ENCODE results near the gene DUS4L. TPM values are rescaled to one million over a fixed set of nuclear protein-coding genes. Genes with fewer than 3 reads are reported as not detected.
A peak's percentile ranks its signal among the peaks of the same experiment; 100 is the strongest.

DUS4L gene
- polyA plus RNA-seq, 2 donors = 3.5 to 4.0 TPM

GRCh38 chr7:107579554-107579884 lies 15.7 kb downstream of the DUS4L start:
- H3K36me3 ChIP-seq (ENCODE audit: control insufficient read depth in 2 of 2, insufficient read depth in 2 of 2, low read length in 1 of 2) = no peaks in the 10 kb centered on the region
- H3K9me3 ChIP-seq (ENCODE audit: control insufficient read depth in 2 of 2, insufficient read depth in 1 of 2, low read depth in 1 of 2, low read length in 1 of 2) = no peaks in the 10 kb centered on the region
- peak overlapping the region; percentile 86 to 90 for H3K27ac ChIP-seq (ENCODE audit: low read depth in 2 of 2, low read length in 1 of 2)
- no peaks in the 10 kb centered on the region for H3K4me1 ChIP-seq (ENCODE audit: control insufficient read depth in 2 of 2, insufficient read depth in 2 of 2, low read length in 1 of 2)
- peak overlapping the region; percentile 71 to 78 for H3K4me3 ChIP-seq (ENCODE audit: low read depth in 1 of 2, low read length in 2 of 2)
- 1 to 2% methylated on average over 9 of the region's 9 CpGs for WGBS, 2 donors
- H3K27me3 ChIP-seq (ENCODE audit: control insufficient read depth in 1 of 2, insufficient read depth in 2 of 2, low read length in 2 of 2) = no peaks in the 10 kb centered on the region

GRCh38 chr7:107579885-107580715 lies 16.3 kb downstream of the DUS4L start, which contains the start of gene BCAP29:
Gene BCAP29 (plus strand): TSS chr7:107580246. CDS start chr7:107580773, 527 bp downstream.
- 0% methylated on average over 62 to 89 of the region's 89 CpGs for WGBS, 2 donors

GRCh38 chr7:107580716-107581383 lies 17.1 kb downstream of the DUS4L start:
- H3K9me3 ChIP-seq (ENCODE audit: control insufficient read depth in 2 of 2, insufficient read depth in 1 of 2, low read depth in 1 of 2, low read length in 1 of 2) = no peaks in the 10 kb centered on the region
- H3K27ac ChIP-seq (ENCODE audit: low read depth in 2 of 2, low read length in 1 of 2) = peak overlapping the region; percentile 86 to 90
- peak overlapping the region; percentile 71 to 78 for H3K4me3 ChIP-seq (ENCODE audit: low read depth in 1 of 2, low read length in 2 of 2)
- H3K4me1 ChIP-seq (ENCODE audit: control insufficient read depth in 2 of 2, insufficient read depth in 2 of 2, low read length in 1 of 2) = no peaks in the 10 kb centered on the region
- H3K27me3 ChIP-seq (ENCODE audit: control insufficient read depth in 1 of 2, insufficient read depth in 2 of 2, low read length in 2 of 2) = no peaks in the 10 kb centered on the region
- H3K36me3 ChIP-seq (ENCODE audit: control insufficient read depth in 2 of 2, insufficient read depth in 2 of 2, low read length in 1 of 2) = no peaks in the 10 kb centered on the region
- WGBS, 2 donors = 25 to 32% methylated on average over 10 of the region's 10 CpGs

More at GRCh38 chr7:107579885-107580715, 16.3 kb downstream of the DUS4L start, which contains the start of gene BCAP29:
- no peaks in the 10 kb centered on the region for H3K27me3 ChIP-seq (ENCODE audit: control insufficient read depth in 1 of 2, insufficient read depth in 2 of 2, low read length in 2 of 2)
- no peaks in the 10 kb centered on the region for H3K9me3 ChIP-seq (ENCODE audit: control insufficient read depth in 2 of 2, insufficient read depth in 1 of 2, low read depth in 1 of 2, low read length in 1 of 2)
- peak within 1 kb of the TSS; percentile 71 to 78 for H3K4me3 ChIP-seq (ENCODE audit: low read depth in 1 of 2, low read length in 2 of 2)
- peak within 1 kb of the TSS; percentile 86 to 90 for H3K27ac ChIP-seq (ENCODE audit: low read depth in 2 of 2, low read length in 1 of 2)
- H3K4me1 ChIP-seq (ENCODE audit: control insufficient read depth in 2 of 2, insufficient read depth in 2 of 2, low read length in 1 of 2) = no peaks in the 10 kb centered on the region
- no peaks in the 10 kb centered on the region for H3K36me3 ChIP-seq (ENCODE audit: control insufficient read depth in 2 of 2, insufficient read depth in 2 of 2, low read length in 1 of 2)

GRCh38 chr7:107581387-107582013 lies 17.7 kb downstream of the DUS4L start:
- no peaks in the 10 kb centered on the region for H3K4me1 ChIP-seq (ENCODE audit: control insufficient read depth in 2 of 2, insufficient read depth in 2 of 2, low read length in 1 of 2)
- no peaks in the 10 kb centered on the region for H3K27me3 ChIP-seq (ENCODE audit: control insufficient read depth in 1 of 2, insufficient read depth in 2 of 2, low read length in 2 of 2)
- no peaks in the 10 kb centered on the region for H3K36me3 ChIP-seq (ENCODE audit: control insufficient read depth in 2 of 2, insufficient read depth in 2 of 2, low read length in 1 of 2)
- WGBS, 2 donors = 48 to 58% methylated on average over 5 of the region's 5 CpGs
- H3K27ac ChIP-seq (ENCODE audit: low read depth in 2 of 2, low read length in 1 of 2) = no peak overlapping the region
- H3K9me3 ChIP-seq (ENCODE audit: control insufficient read depth in 2 of 2, insufficient read depth in 1 of 2, low read depth in 1 of 2, low read length in 1 of 2) = no peaks in the 10 kb centered on the region
- peak overlapping the region in 1 of 2 donors; percentile 71 for H3K4me3 ChIP-seq (ENCODE audit: low read depth in 1 of 2, low read length in 2 of 2)

GRCh38 chr7:107582875-107583274 lies 19.1 kb downstream of the DUS4L start:
- H3K27me3 ChIP-seq (ENCODE audit: control insufficient read depth in 1 of 2, insufficient read depth in 2 of 2, low read length in 2 of 2) = no peaks in the 10 kb centered on the region
- 69 to 72% methylated on average over 2 of the region's 2 CpGs for WGBS, 2 donors
- no peak overlapping the region for H3K27ac ChIP-seq (ENCODE audit: low read depth in 2 of 2, low read length in 1 of 2)
- no peaks in the 10 kb centered on the region for H3K4me1 ChIP-seq (ENCODE audit: control insufficient read depth in 2 of 2, insufficient read depth in 2 of 2, low read length in 1 of 2)
- H3K9me3 ChIP-seq (ENCODE audit: control insufficient read depth in 2 of 2, insufficient read depth in 1 of 2, low read depth in 1 of 2, low read length in 1 of 2) = no peaks in the 10 kb centered on the region
- no peaks in the 10 kb centered on the region for H3K36me3 ChIP-seq (ENCODE audit: control insufficient read depth in 2 of 2, insufficient read depth in 2 of 2, low read length in 1 of 2)
- H3K4me3 ChIP-seq (ENCODE audit: low read depth in 1 of 2, low read length in 2 of 2) = no peak overlapping the region

GRCh38 chr7:107584716-107585115 lies 20.9 kb downstream of the DUS4L start:
- Histone ChIP-seq H3K36me3 (ENCODE audit: control insufficient read depth in 2 of 2, insufficient read depth in 2 of 2, low read length in 1 of 2) (peaks cover 0 to 5% of the 10 kb centered on the region in 2 donors), H3K4me3 (ENCODE audit: low read depth in 1 of 2, low read length in 2 of 2) (no peak overlapping the region), H3K4me1 (ENCODE audit: control insufficient read depth in 2 of 2, insufficient read depth in 2 of 2, low read length in 1 of 2) (no peaks in the 10 kb centered on the region), H3K27ac (ENCODE audit: low read depth in 2 of 2, low read length in 1 of 2) (no peak overlapping the region), H3K9me3 (ENCODE audit: control insufficient read depth in 2 of 2, insufficient read depth in 1 of 2, low read depth in 1 of 2, low read length in 1 of 2) (no peaks in the 10 kb centered on the region), H3K27me3 (ENCODE audit: control insufficient read depth in 1 of 2, insufficient read depth in 2 of 2, low read length in 2 of 2) (no peaks in the 10 kb centered on the region)
- WGBS, 2 donors = 83% methylated on average over 2 of the region's 2 CpGs

- Histone ChIP-seq H3K4me3 (ENCODE audit: low read depth in 1 of 2, low read length in 2 of 2) (no peak overlapping the region), H3K4me1 (ENCODE audit: control insufficient read depth in 2 of 2, insufficient read depth in 2 of 2, low read length in 1 of 2) (no peaks in the 10 kb centered on the region), H3K36me3 (ENCODE audit: control insufficient read depth in 2 of 2, insufficient read depth in 2 of 2, low read length in 1 of 2) (peaks cover 0 to 5% of the 10 kb centered on the region in 2 donors), H3K9me3 (ENCODE audit: control insufficient read depth in 2 of 2, insufficient read depth in 1 of 2, low read depth in 1 of 2, low read length in 1 of 2) (no peaks in the 10 kb centered on the region), H3K27ac (ENCODE audit: low read depth in 2 of 2, low read length in 1 of 2) (no peak overlapping the region), H3K27me3 (ENCODE audit: control insufficient read depth in 1 of 2, insufficient read depth in 2 of 2, low read length in 2 of 2) (no peaks in the 10 kb centered on the region)
- WGBS, 2 donors = 90 to 93% methylated on average over 5 of the region's 5 CpGs
These were observed 24.9 kb downstream of the DUS4L start for GRCh38 chr7:107588529-107589130.

GRCh38 chr7:107591421-107591820 lies 27.6 kb downstream of the DUS4L start:
- WGBS, 2 donors = 81 to 85% methylated on average over 3 of the region's 3 CpGs
- peaks cover 0 to 5% of the 10 kb centered on the region in 2 donors for H3K36me3 ChIP-seq (ENCODE audit: control insufficient read depth in 2 of 2, insufficient read depth in 2 of 2, low read length in 1 of 2)
- H3K27ac ChIP-seq (ENCODE audit: low read depth in 2 of 2, low read length in 1 of 2) = no peak overlapping the region

GRCh38 chr7:107592361-107593024 lies 28.7 kb downstream of the DUS4L start:
- Histone ChIP-seq H3K27me3 (ENCODE audit: control insufficient read depth in 1 of 2, insufficient read depth in 2 of 2, low read length in 2 of 2) (no peaks in the 10 kb centered on the region), H3K4me3 (ENCODE audit: low read depth in 1 of 2, low read length in 2 of 2) (no peak overlapping the region), H3K36me3 (ENCODE audit: control insufficient read depth in 2 of 2, insufficient read depth in 2 of 2, low read length in 1 of 2) (peaks cover 0 to 5% of the 10 kb centered on the region in 2 donors), H3K9me3 (ENCODE audit: control insufficient read depth in 2 of 2, insufficient read depth in 1 of 2, low read depth in 1 of 2, low read length in 1 of 2) (no peaks in the 10 kb centered on the region), H3K4me1 (ENCODE audit: control insufficient read depth in 2 of 2, insufficient read depth in 2 of 2, low read length in 1 of 2) (no peaks in the 10 kb centered on the region), H3K27ac (ENCODE audit: low read depth in 2 of 2, low read length in 1 of 2) (no peak overlapping the region)
- 96 to 99% methylated on average over 5 of the region's 5 CpGs for WGBS, 2 donors

More at GRCh38 chr7:107591421-107591820, 27.6 kb downstream of the DUS4L start:
- no peaks in the 10 kb centered on the region for H3K4me1 ChIP-seq (ENCODE audit: control insufficient read depth in 2 of 2, insufficient read depth in 2 of 2, low read length in 1 of 2)
- H3K4me3 ChIP-seq (ENCODE audit: low read depth in 1 of 2, low read length in 2 of 2) = no peak overlapping the region
- H3K9me3 ChIP-seq (ENCODE audit: control insufficient read depth in 2 of 2, insufficient read depth in 1 of 2, low read depth in 1 of 2, low read length in 1 of 2) = no peaks in the 10 kb centered on the region
- H3K27me3 ChIP-seq (ENCODE audit: control insufficient read depth in 1 of 2, insufficient read depth in 2 of 2, low read length in 2 of 2) = no peaks in the 10 kb centered on the region

All from esophagus (tissue), 2 donors.